Measurements from ENCODE around the gene PLXNA2.

Gene PLXNA2

GRCh38 chr1:208077232-208078075 is 166.7 kb downstream of the PLXNA2 start:
- DNase-seq (ENCODE audit: low read depth) = no peak
- TF ChIP-seq CTCF (IDR thresholded peaks at IDR 0.05; ENCODE audit: low read length, missing control alignments) = no peak

DNA sequence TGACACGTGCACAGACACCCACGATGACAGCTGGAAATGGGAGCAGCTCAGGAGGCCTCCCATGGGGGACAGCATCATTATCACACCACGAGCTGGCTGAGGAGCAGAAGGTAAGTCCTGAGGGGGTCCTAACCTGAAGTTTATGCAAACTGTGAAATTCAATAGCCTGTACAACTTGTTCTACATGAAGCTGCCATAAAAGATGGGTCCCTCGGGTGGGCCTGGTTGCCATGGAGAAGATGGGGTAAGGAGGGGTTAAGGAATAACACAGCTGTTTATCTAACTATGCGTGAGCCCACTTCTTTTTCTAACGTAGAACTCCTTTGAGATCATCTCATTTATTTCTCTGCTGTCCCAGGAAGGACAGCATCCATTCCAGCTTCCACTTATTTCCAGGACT is 169.8 kb downstream of the PLXNA2 start:
- no peak overlapping the region for H3K4me3 ChIP-seq (replicated peaks; ENCODE audit: low read depth, low read length)
- no peak for TF ChIP-seq CTCF (IDR thresholded peaks at IDR 0.05; ENCODE audit: low read length, missing control alignments)
- DNase-seq (ENCODE audit: low read depth) = no peak

More at GRCh38 chr1:208077232-208078075, 166.7 kb downstream of the PLXNA2 start:
- no peak overlapping the region for H3K4me3 ChIP-seq (replicated peaks; ENCODE audit: low read depth, low read length)

- TF ChIP-seq CTCF (IDR thresholded peaks at IDR 0.05; ENCODE audit: low read length, missing control alignments) = no peak
- no peak overlapping the region for H3K4me3 ChIP-seq (replicated peaks; ENCODE audit: low read depth, low read length)
- DNase-seq (ENCODE audit: low read depth) = no peak
Measured at GRCh38 chr1:208071435-208072031, 172.7 kb downstream of the PLXNA2 start.

DNA sequence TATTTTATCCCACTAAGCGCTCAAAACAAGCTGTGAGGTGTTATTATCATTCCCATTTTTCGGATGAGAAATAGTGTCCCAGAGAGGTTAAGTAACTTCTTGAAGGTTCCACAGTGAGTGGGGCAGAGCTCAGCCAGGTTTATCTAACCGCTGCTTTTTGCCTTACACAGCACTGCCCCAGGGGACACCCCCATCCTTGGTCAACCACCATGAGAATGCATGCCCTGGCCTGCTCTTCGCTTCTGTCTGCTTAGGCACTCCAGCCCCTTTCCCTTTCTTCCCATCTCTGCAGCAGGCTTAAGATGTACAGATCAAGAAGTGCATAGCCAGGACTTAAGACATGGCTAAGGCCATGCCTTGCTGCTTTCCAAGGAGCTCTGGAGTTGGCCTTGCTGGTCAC is 174.3 kb downstream of the PLXNA2 start:
- DNase-seq (ENCODE audit: low read depth) = no peak
- H3K4me3 ChIP-seq (replicated peaks; ENCODE audit: low read depth, low read length) = no peak overlapping the region
- TF ChIP-seq CTCF (IDR thresholded peaks at IDR 0.05; ENCODE audit: low read length, missing control alignments) = no peak

DNA sequence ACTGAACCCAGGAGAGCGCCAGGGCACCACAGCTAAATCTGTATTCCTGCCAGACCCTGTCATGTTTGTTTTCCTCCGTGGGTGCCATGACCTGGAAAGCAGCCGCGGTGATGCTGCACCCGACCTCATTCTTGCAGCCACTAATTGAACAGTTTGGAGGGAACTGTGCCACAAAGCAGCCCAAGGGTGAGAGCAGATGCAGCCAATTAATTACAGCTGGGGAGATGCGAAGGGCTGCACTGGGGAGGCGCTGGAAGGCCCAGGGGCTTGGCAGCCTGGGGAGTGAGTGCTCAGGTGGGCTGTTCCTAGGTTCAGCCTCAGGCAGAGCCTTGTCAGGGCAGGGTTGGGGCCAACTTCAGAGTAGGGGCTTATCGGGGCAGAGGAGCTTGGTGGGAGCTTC is 174.9 kb downstream of the PLXNA2 start:
- H3K4me3 ChIP-seq (replicated peaks; ENCODE audit: low read depth, low read length) = no peak overlapping the region
- TF ChIP-seq CTCF (IDR thresholded peaks at IDR 0.05; ENCODE audit: low read length, missing control alignments) = no peak
- no peak for DNase-seq (ENCODE audit: low read depth)

GRCh38 chr1:208068908-208069307 is 175.3 kb downstream of the PLXNA2 start:
- no peak for DNase-seq (ENCODE audit: low read depth)
- no peak for TF ChIP-seq CTCF (IDR thresholded peaks at IDR 0.05; ENCODE audit: low read length, missing control alignments)
- H3K4me3 ChIP-seq (replicated peaks; ENCODE audit: low read depth, low read length) = no peak overlapping the region
